CD4-positive, alpha-beta T cell treated with Interleukin-6 at 100 ng/mL for 8 hours (primary cell): ENCODE data around the gene GALNTL6.

ENCODE experiments used
- DNase-seq: peaks from one replicate; pipeline ENCODE4 v3.0.0-alpha.2; 2020; ENCODE audit warnings: mixed read lengths, low spot score

The GALNTL6 gene

DNA sequence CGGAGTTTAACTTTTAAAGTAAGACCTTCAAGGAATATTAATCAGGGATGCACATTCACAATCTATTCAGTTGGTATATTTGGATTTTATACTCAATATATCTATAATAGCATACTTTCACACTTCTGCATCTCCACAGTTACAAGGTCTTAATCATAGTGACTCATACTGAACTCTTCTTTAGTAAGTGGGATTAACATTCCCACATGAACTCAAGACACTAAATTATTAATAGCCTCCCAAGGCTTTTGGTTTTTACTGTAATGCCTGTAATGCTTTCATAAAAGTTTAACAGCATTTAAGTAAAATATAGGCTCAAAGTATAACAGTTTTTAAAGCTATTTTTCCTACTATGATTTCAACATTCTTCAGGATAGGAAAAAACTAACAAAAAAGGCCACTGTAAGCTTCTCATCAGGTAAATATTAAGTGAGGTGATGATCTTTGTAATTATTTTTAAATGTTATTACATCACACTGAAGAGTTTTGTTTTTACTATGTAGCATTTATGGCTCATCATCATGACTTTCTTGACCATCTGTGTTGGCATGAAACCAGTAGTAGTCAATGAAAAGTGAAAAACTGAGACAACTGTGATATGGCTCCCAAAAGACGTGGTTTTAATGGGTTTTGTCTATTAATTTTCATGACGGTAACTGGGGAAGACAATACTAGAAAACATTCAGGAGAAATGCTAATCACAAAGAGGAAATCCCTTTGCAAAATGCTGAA is 1263.9 kb downstream of the GALNTL6 start:
- no peak for DNase-seq

DNA sequence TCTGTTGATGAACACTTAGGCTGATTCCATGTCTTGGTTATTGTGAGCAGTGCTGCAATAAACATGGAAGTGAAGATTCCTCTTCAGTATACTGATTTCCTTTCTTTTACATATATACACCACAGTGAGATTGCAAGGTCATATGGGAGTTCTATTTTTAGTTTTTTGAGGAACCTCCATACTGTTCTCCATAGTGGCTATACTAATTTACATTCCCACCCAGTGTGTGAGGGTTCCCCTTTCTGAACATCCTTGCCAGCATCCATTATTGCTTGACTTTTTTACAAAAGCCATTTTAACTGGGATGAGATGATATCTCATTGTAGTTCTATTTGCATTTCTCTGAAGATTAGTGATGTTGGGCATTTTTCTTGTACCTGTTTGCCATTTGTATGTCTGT is 1274.9 kb downstream of the GALNTL6 start:
- DNase-seq = no peak
